Measurements from ENCODE around the gene KYAT1. TPM values are rescaled to one million over a fixed set of nuclear protein-coding genes. Genes with fewer than 3 reads are reported as not detected.

KYAT1 gene
- total and polyA plus RNA-seq, 2 of the 13 experiments (the other 11 are each of a cell fraction or from before 2014, with no cell fraction given), result 9.2 to 46.5 TPM

GRCh38 chr9:128912270-128912853 is 30.6 kb upstream of the KYAT1 start (continued):
- TF ChIP-seq ZNF792 (CRISPR knock-in tag; IDR thresholded peaks at IDR 0.05) (peak; percentile 56; the same call in 1 of the 2 replicates), GATAD2A (CRISPR knock-in tag; IDR thresholded peaks at IDR 0.05) (peak; percentile 69), ATF3 (CRISPR knock-in tag; IDR thresholded peaks at IDR 0.05) (peak; percentile 31; the same call in 1 of the 2 replicates), ZNF563 (CRISPR knock-in tag; IDR thresholded peaks at IDR 0.05) (no peak), SAP130 (CRISPR knock-in tag; IDR thresholded peaks at IDR 0.05; ENCODE audit: low read depth) (peak; percentile 50; the same call in 1 of the 2 replicates), SALL1 (CRISPR knock-in tag; IDR thresholded peaks at IDR 0.05) (0 out of 2 replicates have a peak, but pooled peaks have one; percentile 14), ZC3H13 (CRISPR knock-in tag; IDR thresholded peaks at IDR 0.05) (0 out of 2 replicates have a peak, but pooled peaks have one; percentile 11), ZNF614 (CRISPR knock-in tag; IDR thresholded peaks at IDR 0.05; ENCODE audit: borderline replicate concordance) (peak; percentile 39; the same call in 1 of the 2 replicates), GABPA (IDR thresholded peaks at IDR 0.05; ENCODE audit: low read depth, low read length) (no peak), GABPA (CRISPR knock-in tag; IDR thresholded peaks at IDR 0.05; ENCODE audit: low read depth) (no peak), ZBED4 (CRISPR knock-in tag; IDR thresholded peaks at IDR 0.05; ENCODE audit: borderline replicate concordance) (no peak), RARA (CRISPR knock-in tag; IDR thresholded peaks at IDR 0.05) (peak; percentile 31; the same call in 1 of the 2 replicates), MIER3 (CRISPR knock-in tag; IDR thresholded peaks at IDR 0.05; ENCODE audit: borderline replicate concordance) (0 out of 2 replicates have a peak, but pooled peaks have one; percentile 16), ZBTB38 (CRISPR knock-in tag; IDR thresholded peaks at IDR 0.05) (peak; percentile 47), ZNF33B (CRISPR knock-in tag; IDR thresholded peaks at IDR 0.05) (no peak), SNAPC4 (CRISPR knock-in tag; IDR thresholded peaks at IDR 0.05) (no peak), MEIS2 (CRISPR knock-in tag; IDR thresholded peaks at IDR 0.05) (no peak), SOX6 (IDR thresholded peaks at IDR 0.05) (no peak), SOX6 (CRISPR knock-in tag; IDR thresholded peaks at IDR 0.05) (peak; percentile 83), FOXP1 (IDR thresholded peaks at IDR 0.05) (no peak), FOXP1 (CRISPR knock-in tag; IDR thresholded peaks at IDR 0.05) (peak; percentile 57), ZNF547 (CRISPR knock-in tag; IDR thresholded peaks at IDR 0.05) (no peak)
- TF ChIP-seq, protein P1, sequence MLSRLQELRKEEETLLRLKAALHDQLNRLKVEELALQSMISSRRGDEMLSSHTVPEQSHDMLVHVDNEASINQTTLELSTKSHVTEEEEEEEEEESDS (CRISPR knock-in tag; IDR thresholded peaks at IDR 0.05; ENCODE audit: borderline replicate concordance), result no peak
- TF ChIP-seq, protein P2, sequence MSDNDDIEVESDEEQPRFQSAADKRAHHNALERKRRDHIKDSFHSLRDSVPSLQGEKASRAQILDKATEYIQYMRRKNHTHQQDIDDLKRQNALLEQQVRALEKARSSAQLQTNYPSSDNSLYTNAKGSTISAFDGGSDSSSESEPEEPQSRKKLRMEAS (IDR thresholded peaks at IDR 0.05), result no peak
